ENCODE measurements around the gene TCTN3.
"Not testable (repeated sequence)": the region's sequence is repeated elsewhere in the genome, so short reads cannot be mapped to it uniquely, and the experiment has no call there.

TCTN3 gene

DNA sequence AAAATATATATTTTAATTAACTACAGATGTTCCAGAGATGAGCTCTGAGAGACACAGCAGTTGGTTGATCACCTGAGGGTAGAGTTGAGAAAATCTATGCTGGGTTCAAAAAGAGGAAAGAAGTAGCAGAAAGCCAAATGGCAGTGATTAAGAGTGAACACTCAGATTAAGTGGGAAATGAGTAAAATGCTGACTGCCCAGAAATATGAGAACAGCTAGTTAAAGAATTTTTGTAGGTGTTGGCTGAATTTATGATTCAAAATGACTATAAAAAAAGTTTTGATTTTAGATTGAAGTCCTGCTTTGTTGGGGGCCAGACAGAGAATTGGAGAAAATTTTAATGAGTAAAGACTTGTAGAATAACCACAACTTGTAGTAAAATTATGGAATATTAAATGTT is 9.8 kb downstream of the TCTN3 start:
- DNase-seq = no peak

DNA sequence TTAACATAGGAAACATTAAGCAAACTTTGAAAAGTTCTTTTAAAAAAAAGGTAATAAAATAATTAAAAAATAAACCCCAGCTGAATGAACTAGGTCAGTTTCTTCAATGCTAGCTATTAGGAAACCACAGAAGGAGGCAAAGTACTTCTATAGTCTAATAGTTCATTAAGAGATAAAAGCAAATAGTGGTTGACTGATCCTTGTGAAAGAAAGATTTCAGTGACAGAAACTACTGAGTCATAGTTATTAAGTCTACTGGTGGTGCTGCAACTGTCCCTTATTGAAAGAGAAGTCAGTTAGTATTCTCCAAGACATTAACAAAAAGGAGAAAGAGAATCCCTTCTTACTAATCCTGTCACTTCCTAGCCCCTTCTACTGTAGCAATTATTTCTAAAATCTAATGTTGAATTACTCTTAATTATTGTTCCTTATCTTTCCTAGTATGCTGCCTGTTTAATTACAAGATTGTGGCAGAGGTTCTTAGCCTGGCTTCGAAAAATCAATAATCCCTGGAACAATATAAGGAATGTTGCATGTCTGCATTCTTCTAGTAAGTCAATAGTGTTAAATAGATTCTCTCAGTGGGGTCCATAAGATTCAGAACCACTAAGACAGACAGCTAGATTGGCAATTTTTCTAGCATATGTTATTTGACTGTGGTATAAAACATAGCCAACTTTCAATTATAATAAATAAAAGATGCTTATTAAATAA is 18.2 kb downstream of the TCTN3 start:
- no peak for DNase-seq

DNA sequence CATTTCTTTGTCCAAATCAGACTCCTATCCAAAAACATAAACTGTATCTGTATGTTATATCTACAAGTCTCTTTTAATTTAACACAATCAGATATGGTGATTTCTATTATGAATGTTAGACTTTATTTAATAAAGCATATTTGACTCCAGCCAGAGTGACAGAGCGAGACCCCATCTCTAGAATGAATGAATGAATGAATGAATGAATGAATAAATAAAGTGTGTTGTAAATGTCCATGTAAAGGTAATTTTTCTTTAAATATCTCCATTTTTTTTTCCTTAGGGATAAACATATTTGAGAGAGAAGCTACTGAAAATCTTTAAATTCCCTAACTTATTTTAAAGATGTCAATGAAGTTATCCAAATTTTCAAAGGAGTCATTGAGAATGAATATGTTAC is 19.1 kb downstream of the TCTN3 start:
- no peak for DNase-seq

DNA sequence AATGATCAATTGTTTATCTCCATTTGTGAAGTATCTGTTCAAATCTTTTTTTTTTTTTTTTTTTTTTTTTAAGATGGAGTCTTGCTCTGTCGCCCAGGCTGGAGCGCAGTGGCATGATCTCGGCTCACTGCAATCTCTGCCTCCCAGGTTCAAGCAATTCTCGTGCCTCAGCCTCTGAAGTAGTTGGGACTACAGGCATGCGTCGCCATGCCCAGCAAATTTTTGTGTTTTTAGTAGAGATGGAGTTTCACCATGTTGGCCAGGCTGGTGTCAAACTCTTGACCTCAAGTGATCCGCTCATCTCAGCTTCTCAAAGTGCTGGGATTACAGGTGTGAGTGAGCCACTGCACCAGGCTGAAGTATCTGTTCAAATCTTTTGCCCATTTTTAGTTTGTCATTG is 21.1 kb downstream of the TCTN3 start:
- DNase-seq = not testable (repeated sequence)

DNA sequence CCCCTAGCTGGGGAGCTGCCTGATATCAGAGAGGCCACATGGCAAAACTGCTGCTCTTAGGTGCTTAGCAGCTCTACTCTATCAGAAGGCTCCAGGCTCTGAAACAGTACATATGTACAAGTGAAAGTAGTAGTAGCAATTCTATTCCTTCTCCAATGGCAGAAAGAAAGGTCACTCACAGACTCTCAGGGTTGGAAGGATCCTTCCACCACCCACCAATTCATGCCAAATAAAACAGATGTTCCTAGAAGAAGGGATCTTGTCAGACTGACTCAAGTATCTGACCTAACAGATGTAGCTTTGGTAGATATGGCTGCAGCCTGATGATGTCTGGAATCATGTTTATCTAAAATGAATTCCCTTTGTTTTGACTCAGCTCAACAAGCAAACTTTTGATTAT is 29.2 kb downstream of the TCTN3 start:
- DNase-seq = no peak

DNA sequence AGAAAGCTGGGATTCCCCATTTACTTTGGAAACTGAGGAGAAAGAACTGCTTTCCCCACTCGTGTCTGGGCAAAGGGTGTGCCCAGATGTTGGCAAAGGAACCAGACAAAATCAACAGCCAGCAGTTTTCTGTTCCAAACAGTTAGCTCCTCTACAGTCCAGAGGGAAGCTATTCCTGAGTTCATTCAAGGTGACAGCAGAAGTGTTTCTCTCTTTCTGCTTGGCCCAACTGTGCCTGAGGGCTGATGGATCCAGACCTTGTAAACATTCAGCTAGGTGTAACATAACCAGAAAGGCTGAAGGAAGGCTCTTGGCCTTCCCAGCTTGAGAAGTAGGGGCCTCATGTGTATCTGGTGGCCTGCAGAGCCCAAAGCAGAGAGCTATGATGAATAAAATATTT is 30.2 kb downstream of the TCTN3 start:
- DNase-seq = no peak

DNA sequence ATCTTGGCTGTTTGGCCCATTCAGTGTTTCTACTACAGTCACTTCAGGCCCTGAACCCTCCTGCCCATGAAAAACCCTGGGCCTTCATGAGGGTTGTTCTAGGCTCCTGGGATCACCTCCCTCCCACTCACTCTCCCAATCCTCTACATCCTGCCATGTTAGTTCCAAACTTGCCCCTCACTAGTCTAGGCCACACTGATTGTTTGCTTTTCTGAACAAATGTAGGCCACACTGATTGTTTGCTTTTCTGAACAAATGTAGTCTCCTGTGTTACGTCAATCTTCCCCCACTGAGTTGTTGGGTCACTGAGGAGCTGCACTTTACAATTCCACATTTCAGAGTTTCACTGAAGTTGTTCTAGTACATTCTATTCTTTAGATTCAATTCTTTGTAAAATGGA is 31.9 kb downstream of the TCTN3 start:
- DNase-seq = no peak

DNA sequence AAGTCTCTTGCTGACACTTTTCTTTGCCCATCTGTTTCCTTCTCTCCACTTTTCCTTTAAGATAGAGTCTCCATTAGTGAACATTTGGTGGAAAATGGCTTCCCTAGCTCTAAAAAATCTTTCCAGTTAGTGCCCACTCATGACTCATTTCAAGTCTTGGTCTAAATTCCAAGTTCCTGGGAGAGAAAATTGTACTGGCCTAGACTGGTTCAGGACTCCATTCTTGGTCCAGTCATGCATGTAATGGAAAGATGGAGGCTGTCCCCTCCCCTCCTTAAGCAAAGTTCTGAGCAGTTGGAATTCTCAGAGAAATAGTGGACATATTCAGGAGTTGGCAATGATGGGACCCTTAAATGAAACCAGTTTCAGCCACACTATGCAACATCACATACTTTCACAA is 33.4 kb downstream of the TCTN3 start:
- no peak for DNase-seq

DNA sequence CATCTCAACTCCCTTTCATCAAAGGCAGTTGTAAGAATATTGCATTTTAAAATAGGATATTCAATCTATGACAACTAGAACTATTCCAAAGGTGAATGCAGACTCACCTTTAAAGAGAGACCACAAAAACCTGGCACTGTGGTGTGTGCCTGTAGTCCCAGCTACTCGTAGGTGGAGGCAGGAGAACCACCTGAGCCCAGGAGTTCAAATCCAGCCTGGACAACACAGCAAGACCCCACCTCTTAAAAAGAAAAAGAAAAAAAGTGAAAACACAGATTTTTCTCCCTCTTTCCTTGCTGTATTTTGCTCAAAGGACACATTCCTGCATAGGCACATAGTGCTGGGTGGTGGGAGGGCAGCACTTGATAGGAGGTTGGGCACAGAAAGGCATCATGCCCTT is 36.5 kb downstream of the TCTN3 start:
- DNase-seq = no peak

DNA sequence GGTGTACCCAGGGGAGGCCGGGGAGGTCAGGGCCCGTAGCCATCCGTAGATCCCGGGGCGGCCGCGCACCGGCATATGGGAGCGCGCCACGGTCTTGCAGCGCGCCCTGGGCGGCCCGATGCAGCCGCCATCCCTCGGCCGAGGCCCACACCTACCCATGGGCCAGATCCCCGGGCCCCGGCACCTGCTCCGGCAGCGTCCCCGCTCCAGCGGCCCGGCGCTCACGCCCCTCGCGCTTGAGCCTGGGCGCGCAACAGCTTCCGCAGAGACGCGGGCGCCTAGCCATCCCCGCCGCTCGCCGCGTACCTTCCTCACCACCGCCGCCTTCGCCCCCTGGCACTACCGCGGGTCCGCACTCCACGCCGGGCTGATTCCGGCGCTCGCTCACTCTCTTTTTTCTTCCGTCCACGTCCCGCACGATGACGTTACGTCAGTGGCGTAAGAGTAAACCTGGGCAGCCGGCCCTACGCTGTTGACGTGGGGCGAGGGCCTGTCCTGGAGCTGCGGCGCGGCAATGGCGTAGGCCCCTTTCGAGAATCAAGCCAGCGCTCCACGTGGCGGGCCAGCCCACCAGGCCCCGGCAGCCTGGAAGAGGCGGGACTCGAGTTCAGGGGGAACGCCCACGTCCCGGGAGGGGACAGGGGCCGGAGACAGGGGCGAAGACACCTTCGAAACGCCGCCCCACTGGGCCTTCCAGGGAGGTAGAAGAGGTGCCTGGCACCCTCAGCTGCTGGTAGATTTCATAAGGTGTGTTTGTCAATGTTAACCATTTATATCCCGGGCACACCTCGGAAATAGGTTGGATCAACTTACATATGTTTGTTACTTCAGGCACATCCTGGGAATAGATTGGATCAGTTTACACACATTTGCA is 37.2 kb downstream of the TCTN3 start, which contains the start of gene ALDH18A1:
Gene ALDH18A1, minus strand, starts transcription at position 421 of the 874 bp plus-strand sequence. CDS start 3,334 bp downstream, outside the sequence.
- peak; percentile 95 for DNase-seq

DNA sequence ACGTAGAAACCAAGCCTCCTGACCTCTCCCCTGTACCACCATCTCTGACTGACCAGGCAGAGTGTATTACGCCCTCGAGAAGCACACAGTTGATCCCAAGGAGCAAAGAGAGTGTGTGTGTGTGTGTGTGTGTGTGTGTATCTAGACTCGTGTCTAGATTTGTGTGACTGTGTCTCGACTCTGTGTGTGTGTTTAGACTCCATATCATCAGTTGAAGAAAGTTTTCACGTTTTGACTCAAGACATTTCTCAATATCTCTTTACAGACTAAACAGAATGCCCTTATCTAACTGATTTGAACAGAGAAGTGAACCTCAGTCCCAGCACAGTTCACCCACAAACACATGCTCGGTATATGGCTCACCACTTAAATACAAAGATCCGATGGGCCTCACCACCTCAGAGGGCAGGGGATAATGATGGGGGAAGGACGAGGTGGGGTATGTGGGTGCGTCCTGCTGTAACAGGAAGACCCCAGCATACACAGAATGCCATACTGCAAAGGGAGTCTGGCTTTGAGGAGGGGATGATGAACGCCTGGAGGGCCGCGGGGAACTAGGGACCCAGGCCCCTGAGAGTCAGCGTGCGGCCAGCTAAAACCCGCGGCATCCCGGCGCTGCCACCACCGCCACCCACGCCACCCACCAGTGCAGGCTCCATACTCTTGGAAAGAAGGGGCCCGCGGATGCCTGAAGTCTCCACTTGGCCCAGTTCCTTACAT is 38.0 kb downstream of the TCTN3 start:
- peak; percentile 62 for DNase-seq

DNA sequence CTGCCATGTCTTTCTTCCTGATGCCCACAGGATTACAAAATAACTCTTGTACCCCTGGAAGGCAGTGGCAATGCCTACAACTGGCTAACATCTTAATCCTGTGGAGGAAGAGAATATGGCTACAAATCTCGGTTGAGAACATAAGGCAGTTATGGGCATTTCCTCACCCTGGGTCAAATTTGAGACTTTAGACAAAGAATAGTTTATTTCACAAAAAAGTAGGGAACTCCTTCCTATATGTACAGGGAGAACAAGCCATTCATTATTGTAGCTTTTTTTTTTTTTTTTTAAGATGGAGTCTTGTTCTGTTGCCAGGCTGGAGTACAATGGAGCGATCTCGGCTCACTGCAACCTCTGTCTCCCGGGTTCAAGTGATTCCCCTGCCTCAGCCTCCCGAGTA is 39.8 kb downstream of the TCTN3 start:
- no peak for DNase-seq

DNA sequence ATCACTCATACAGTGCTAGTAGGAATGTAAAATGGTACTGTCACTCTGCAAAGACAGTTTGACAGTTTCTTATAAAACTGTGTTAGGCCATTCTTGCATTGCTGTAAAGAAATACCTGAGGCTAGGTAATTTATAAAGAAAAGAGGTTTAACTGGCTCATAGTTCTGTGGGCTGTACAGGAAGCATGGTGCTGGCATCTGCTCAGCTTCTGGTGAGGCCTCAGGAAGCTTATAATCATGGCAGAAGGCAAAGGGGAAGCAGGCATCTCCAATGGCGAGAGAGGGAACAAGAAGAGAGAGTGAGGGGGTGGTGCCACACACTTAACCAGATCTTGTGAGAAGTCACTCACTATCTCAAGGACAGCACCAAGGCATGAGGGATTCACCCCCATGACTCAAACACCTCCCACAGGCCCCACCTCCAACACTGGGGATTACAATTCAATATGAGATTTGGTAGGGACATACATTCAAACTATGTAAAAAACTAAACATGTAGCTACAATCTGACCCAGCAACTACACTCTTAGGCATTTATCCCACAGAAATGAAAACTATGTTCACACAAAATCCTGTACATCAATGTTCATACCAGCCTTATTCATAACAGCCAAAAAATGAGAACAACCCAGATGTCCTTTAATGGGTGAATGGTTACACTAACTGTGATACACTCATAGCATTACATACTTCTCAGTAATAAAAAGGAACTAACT is 42.2 kb downstream of the TCTN3 start:
- DNase-seq = no peak

DNA sequence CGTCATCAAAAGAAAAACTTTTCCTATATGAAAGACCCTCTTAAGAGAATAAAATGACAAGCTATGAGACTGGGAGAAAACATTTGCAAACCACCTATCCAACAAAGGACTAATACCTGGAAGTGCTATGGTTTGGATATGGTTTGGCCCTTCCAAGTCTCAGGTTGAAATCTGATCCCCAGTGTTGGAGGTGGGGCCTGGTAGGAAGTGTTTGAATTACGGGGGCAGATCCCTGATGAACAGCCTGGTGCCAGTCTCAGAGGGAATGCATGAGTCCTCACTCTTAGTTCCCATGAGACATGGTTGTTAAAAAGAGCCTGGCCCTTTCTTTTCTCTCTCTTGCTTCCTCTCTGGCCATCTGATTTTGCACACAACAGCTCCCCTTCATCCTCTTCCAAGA is 43.5 kb downstream of the TCTN3 start:
- DNase-seq = no peak

DNA sequence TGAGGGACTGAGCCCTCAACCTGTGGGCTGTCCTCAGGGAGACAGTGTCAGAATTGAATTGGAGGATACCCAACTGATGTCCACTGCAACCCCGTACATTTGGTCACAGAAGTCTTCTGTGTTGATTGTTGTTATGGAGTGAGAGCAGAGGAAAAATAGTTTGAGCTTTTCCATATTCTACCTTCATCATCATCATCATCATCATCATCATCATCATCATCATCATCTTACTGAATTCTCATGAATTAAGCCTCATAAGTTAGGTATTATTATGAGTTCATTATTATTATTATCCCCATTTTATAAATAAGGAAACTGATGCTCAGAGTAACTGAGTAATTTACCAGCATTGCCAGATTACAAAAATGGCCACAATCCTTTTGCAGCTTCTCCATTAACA is 45.6 kb downstream of the TCTN3 start:
- no peak for DNase-seq

DNA sequence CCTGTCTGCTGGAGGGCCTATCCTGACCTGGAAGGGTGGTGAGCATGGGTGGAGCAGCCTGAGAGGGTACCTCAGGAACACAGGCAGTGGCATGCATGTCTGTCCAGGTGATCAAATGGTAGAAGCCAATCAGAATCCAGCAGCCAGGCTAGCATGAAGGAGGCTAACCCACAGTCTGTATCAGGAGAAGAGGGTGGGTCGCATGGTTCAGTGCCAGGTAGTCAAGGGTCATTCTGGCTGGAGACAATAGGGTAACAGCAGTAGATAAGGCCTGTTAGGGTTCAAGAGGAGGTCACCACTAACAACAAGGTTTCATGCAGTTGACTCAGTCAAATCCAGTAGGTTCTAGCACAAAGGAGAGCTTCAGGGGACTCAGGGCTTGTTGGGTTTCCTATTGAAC is 47.6 kb downstream of the TCTN3 start:
- no peak for DNase-seq

DNA sequence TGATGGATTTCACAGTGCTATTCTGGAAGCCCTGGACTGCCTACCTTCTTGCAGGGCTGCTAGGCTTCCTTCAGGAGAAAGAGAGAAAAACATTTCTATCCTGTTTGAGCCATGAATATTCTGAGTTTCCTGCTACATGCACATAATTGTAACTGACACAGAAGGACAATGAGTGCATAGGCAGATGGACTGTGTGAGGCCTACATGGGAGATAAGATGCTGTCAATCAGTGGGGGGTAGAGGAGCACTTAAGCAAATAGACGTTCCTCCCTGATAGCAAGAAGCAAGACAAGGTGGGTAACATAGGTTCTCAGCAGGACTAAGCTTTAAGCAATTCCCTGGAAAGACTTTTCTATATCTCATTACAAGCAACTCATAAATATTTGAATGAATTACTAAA is 48.8 kb downstream of the TCTN3 start:
- no peak for DNase-seq

DNA sequence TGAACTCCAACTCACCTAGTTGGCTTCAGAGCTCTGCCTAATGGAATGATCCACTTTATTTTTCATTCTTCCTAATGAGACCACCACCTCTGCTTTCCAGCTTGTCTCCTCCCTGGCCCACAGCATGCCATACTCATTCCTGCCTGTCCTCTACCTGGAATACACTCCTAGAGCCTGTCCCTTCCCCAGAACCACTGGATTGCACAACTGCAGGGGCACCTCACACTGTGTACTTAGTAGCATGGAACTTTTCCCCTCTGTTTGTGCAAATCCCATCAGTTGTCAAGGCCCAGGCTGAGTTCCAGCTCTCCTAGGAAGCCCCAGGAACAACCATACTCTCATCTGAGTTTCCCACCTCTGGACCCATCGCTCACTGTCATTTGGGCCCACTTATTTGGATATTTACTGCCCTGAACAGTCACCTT is 52.8 kb downstream of the TCTN3 start:
- no peak for DNase-seq

DNA sequence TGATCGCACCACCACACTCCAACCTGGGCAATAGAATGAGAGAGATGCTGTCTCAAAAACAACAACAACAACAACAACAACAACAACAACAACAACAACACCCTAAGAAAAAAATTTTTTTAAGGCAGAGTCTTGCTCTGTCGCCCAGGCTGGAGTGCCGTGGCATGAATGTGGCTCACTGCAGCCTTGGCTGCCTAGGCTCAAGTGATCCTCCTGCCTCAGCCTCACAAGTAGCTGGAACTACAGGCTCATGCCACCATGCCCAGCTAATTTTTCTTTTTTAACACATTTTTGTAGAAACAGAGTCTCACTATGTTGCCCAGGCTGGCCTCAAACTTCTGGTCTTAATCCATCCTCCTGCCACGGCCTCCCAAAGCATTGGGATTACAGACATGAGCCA is 55.8 kb downstream of the TCTN3 start:
- no peak for DNase-seq

DNA sequence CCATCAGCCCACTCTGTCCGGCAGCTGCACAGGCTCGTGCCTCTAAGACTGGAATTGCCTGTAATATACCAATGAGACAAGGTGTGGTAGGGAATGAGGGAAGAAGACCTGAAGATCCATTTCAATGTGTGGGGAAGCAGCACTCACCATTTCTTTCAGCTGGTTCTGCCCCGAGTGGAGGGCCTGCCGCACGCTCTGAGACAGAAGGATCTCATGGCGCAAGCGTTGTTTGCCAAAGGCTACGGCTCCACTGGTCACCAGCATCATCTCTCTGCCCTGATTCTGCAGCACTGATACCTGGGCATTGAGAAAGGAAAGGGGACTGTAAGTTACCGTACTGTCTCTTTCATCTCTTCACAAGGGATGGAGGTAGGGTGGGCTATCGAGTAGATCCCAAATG is 56.6 kb downstream of the TCTN3 start:
- no peak for DNase-seq

DNA sequence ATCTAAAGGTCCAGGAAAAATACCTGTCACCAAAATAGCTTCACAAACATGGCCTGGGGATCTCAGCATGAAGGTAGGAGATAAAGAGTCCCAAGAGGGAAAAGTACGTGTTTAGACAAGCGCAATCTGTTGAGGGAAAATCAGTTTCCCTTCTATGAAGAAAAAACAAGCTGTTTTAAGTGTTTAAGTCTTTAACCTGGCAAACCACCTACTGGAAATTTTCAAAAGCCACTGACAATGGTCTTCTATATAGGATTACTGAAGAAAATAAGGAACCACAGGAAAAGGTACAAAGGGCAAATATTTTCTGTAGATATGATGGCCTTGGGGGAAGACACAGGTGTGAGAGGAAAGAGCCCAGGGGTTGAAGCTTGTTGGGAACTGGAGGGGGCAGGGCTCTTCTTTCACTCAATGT is 58.4 kb downstream of the TCTN3 start:
- no peak for DNase-seq

DNA sequence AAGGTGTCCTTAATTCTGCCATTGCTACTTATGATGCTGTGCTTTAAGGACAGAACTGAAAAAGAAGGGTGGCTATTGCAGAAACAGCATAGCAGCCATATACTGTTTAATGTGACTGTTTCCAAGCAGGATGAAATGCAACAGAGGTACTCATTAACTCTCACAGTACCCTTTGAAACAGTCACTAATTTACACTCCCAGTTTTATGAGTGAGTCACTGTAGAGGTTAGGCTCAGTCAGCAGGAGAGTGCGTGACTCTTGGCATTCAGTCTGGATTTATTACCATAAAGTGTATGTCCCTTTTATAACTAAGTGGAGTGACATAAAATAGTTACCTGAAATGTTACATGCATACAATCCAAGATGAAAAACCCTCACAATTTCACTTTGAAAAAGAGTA is 64.9 kb downstream of the TCTN3 start:
- DNase-seq = no peak

DNA sequence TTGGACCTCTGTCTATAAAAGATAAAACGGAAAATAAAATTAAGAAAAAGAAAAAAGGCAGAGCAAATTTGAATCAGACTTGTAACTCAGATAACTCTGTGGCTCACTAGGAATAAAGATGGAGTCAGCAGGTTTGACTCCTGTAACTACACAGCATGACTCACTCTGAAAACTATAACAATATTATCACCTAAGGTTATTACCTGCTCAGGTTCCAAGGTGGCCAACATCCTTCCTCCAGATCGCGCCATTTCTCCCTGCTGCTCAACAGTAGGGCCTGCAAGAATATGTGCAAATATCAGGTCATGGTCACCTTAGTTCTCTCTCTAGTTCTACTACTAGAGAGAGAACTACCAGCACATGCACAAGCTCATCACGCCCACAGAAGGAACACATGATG is 67.2 kb downstream of the TCTN3 start:
- no peak for DNase-seq
